Activated T-helper 1 cell treated with anti-CD3 and anti-CD28 coated beads, Interleukin-2, amount 50 U/mL, for 16 hours (primary cell): ENCODE measurements around the gene PRSS50.
A peak's percentile ranks its signal among the peaks of the same experiment; 100 is the strongest.

Source experiments
- DNase-seq, 2 donors: peaks; one replicate each; pipeline ENCODE4 v3.0.0-alpha.2; 2020; ENCODE audit warnings: low read depth in 1 of 2, low spot score in 1 of 2

The PRSS50 gene

GRCh38 chr3:46725621-46726314, 8.1 kb upstream of the PRSS50 start:
- no peak for DNase-seq

- DNase-seq: no peak
Measured at GRCh38 chr3:46724424-46724823, 6.8 kb upstream of the PRSS50 start.

DNA sequence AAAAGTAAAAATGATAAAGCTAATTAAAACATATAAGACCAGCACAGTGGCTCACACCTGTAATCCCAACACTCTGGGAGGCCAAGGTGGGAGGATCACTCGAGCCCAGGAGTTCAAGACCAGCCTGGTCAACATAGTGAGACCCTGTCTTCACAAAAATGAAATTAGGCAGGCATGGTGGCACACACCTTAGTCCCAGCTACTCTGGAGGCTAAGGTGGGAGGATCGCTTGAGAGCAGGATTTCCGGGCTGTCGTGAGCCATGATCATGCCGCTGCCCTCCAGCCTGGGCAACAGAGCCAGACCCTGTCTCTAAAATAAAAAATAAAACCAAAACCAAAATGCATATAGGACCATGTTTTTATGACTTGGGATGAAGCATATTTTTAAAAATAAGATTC, 4.8 kb upstream of the PRSS50 start:
- no peak for DNase-seq

- no peak for DNase-seq
Measured at GRCh38 chr3:46721009-46721408, 3.3 kb upstream of the PRSS50 start.

GRCh38 chr3:46719735-46720271, 2.1 kb upstream of the PRSS50 start:
- no peak for DNase-seq

DNA sequence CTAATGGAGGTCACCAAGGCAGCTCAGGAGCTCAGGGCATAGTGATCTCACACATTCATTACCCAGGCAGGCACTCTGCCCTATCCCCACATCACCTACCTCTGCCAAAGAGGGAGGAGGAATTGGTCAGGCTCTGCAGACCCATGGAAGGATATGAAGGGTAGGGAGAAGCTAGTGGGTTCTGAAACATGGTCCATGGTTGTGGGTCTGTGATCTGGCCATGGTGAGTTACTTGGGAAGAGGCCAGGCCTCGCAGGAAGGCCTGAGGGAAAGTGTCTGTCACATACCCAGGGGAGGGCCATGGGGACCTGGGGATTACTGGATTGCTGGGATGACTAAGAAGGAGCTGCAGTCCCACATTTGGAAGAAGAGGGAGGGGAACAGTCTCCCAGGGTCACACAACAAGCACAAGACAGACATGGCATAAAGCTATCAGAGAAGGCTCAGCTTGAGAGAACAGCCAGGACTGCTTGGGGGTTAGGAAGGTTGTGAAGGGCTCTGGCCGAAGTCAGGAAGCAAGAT, 1.4 kb upstream of the PRSS50 start:
- no peak for DNase-seq

- DNase-seq: no peak
Measured at GRCh38 chr3:46716461-46717441, 918 bp downstream of the PRSS50 start.

DNA sequence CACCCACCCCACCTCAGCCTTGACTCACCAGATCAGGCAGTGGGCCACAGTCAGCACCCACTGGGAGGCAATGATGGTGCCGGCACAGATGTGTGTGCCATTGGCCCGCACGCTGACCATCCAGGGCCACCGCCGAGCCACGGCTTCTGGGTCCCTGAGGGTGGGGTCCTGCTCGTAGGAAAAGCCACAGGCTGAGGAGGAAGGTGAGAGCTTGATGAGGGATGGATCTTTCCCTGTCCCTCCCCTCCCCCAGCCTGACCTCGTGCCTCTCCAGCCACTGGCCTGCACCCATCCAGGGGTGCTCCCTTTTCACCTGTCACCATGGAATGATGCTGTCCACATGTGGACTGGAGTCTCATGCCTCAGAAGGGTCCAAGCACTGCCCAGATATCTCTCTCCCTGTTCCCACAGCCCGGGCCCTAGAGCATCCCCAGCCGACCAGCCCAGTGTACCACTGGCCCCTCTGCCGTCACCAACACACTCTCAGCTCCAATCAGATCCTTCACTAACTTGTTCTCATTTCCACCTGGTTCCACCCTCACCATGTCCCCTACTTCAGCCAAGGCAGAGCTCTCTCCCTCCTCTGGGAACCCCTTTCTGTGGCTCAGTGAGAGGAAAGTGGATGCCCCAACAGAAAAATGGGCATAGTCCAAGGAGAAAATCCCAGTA, 2.0 kb downstream of the PRSS50 start:
- DNase-seq: no peak

GRCh38 chr3:46714728-46715506, 2.8 kb downstream of the PRSS50 start:
- no peak for DNase-seq

GRCh38 chr3:46713898-46714552, 3.6 kb downstream of the PRSS50 start:
- DNase-seq: peak in 1 of 2 donors; percentile 19

GRCh38 chr3:46713050-46713897, 4.4 kb downstream of the PRSS50 start:
- no peak for DNase-seq

- DNase-seq: no peak
Measured at GRCh38 chr3:46712191-46713049, 5.2 kb downstream of the PRSS50 start.

DNA sequence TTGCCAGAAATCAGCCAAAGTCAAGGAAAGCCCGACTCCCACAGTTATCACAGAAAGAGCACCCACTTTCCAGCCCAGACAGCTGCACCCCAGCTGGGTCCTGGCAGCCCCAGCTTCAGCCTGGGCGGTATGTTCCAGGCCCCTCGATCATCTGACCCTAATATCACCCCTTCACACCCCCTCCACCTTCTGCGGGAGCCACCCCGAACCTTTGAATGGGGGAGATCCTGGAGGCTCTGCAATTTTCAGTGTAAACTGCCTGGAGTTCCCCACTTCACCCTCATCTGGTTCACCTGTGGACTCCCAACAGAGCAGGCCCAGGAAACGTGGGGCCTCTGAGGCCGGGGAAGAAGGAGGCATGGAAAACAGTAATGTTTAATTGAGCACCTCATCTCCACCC, 5.9 kb downstream of the PRSS50 start:
- no peak for DNase-seq

DNA sequence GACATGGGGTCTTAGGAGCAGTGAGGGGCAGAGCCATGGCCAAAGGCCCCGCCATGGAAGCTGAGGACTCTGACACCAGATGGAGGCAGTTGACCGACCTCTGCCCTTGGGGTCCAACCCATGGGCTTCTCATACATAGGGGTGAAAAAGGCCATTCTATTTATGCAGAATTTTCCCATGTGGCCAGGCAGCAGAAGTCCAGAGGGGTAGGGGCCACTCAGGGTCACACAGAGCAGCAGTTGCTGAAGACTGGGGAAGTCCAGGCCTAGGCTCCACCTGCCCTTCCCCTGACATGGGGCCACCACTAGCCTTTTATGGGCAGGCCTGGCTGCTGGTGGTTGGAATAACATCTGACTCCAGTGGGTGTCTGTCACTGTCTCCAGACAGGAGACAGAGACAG, 6.4 kb downstream of the PRSS50 start:
- no peak for DNase-seq

DNA sequence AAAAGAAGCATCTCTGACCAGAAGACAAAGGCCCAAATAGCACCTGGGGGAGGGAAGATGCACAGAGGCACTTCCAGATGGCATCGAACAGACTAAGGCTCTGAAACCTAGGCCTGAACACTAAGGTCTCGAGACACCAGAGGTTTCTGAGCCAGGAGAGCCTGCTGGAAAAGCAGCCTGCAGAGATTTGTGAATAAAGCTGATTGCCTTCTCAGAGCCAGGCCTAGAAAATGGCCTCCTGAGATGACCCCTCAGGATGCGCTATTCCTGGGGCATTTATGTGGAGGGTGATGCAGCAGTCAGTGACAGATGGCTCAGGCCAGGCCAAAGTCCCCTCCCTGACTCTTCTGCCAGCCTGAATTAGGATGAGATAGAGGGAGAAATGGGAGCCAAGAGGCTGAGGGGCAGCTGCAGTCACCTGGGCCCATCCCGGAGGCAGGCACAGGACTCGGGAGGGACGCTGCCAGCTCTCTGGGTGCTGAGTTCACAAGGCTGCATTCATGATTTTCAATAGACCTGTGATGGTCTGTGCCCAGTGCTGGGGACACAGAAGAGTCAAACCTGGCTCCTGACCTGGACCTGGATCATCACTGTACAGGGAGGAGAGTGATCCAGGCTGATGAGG, 6.9 kb downstream of the PRSS50 start:
- no peak for DNase-seq

- DNase-seq: no peak
Measured at GRCh38 chr3:46710229-46710628, 7.4 kb downstream of the PRSS50 start.

DNA sequence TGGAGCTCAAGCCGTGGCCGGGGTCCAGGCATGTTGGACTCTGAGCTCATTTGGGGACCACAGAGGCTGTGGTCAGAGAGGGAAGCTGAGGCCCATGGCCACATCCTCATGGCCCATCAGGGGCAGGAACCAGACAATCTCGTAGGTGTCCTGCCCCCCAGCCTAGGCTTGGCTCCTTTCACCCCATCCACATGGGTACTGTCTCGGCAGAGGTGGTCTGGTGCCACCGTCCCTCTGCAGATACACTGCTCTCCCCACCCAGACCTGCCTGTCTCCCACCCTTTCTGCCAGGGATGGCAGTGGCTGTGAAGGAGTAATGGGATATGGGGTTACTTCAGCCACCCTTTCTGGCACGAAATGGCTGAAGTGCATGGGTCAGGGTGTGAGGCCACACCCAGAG, 7.9 kb downstream of the PRSS50 start:
- DNase-seq: no peak
